ENCODE data around the gene ROPN1L. TPM values are rescaled to one million over a fixed set of nuclear protein-coding genes. Genes with fewer than 3 reads are reported as not detected.
A peak's percentile ranks its signal among the peaks of the same experiment; 100 is the strongest.

ROPN1L gene
- total and polyA plus RNA-seq, 8 donors: 0.31 to 0.87 (median 0.73) TPM; not detected in 4

DNA sequence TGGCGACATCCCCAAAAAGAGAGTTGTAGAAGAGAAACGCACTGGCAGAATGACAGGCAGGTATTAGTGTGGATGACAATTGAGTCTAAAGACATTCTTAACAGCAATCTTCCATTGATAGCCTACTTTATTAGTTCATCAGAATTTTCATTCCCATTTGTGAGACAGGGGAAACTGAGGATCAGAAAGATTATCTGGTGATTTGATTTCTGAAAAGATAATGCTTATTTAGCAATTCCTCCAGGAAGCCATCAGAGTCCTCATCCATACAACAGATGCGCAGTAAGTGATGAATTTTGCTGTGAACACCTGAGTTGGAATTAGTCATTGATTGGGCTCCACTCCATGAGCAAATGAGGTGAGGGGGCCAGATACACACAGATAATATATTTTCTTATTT, 64.9 kb downstream of the ROPN1L start:
- H3K4me3 ChIP-seq: no peak overlapping the region
- TF ChIP-seq POLR2A (IDR thresholded peaks at IDR 0.05) (no peak), EP300 (IDR thresholded peaks at IDR 0.05) (no peak), POLR2AphosphoS5 (IDR thresholded peaks at IDR 0.05) (no peak), CTCF (IDR thresholded peaks at IDR 0.05) (no peak)
- no peaks in the 10 kb centered on the region for H3K36me3 ChIP-seq
- no peaks in the 10 kb centered on the region for H3K27me3 ChIP-seq
- H3K9me3 ChIP-seq: no peaks in the 10 kb centered on the region
- peaks cover 0 to 5% (median 0%) of the 10 kb centered on the region in 4 donors for H3K4me1 ChIP-seq
- WGBS, 5 donors: 88 to 98% (median 94%) methylated on average over 3 of the region's 3 CpGs
- no peak overlapping the region for H3K27ac ChIP-seq
- intact Hi-C loops (cut with DNase I; ENCODE audit: low total_unique reads): no loop called here
- DNase-seq: no peak

DNA sequence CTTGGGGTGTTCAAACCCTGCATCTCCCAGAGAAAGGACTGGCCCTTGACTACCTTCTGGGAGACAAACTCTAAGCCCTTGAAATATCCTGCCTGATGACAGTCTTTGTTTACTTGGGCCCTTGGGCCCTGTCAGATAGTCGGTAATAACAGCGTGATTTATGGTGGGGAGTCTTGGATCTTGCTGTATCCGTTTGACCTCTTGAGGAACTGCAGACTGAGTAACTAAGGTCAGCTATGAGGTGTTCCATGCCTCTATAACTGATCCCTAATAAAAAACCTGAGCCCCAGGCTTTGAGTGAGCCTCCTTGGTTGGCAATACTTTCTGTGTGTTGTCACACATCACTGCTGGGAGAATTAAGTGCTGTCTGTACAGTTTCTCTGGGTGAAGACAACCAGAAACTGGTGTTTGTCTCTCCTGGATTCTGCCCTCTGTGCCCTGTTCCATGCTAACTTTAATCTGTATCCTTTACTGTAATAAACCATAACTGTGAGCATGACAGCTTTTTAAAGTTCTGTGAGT, 66.0 kb downstream of the ROPN1L start:
- DNase-seq: no peak
- Histone ChIP-seq H3K27ac (no peak overlapping the region), H3K4me1 (peaks cover 0 to 5% (median 0%) of the 10 kb centered on the region in 4 donors), H3K4me3 (no peak overlapping the region), H3K9me3 (no peaks in the 10 kb centered on the region), H3K36me3 (no peaks in the 10 kb centered on the region), H3K27me3 (no peaks in the 10 kb centered on the region)
- intact Hi-C loops (cut with DNase I; ENCODE audit: low total_unique reads): no loop called here
- 54 to 79% (median 68%) methylated on average over 3 of the region's 3 CpGs for WGBS, 5 donors
- peak in 1 of 3 donors; percentile 3 for TF ChIP-seq POLR2AphosphoS5 (IDR thresholded peaks at IDR 0.05)
- no peak for TF ChIP-seq CTCF (IDR thresholded peaks at IDR 0.05)
- no peak for TF ChIP-seq EP300 (IDR thresholded peaks at IDR 0.05)
- no peak for TF ChIP-seq POLR2A (IDR thresholded peaks at IDR 0.05)

DNA sequence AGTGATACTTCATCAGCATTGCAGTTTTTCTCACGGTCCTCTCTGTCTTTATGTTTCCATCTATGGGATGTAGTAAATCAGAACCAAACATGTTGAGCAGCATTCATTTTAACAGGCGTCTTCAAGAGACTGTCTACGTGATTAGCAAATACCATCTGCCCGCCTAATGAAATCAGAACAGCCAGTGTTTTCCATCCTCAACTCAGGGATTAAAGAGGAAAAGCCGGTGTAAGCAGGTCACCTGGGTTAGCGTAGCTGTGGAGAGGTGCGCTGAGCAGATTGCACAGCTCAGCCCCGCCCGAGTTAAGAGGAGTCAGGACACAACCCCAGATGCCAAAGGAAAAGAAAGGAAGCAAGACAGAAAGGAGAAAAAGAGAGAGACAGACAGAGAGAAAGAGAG, 67.9 kb downstream of the ROPN1L start:
- 55 to 84% (median 74%) methylated on average over 9 of the region's 9 CpGs for WGBS, 5 donors
- Histone ChIP-seq H3K27me3 (no peaks in the 10 kb centered on the region), H3K36me3 (no peaks in the 10 kb centered on the region), H3K27ac (no peak overlapping the region), H3K9me3 (no peaks in the 10 kb centered on the region), H3K4me1 (peaks cover 0 to 5% (median 0%) of the 10 kb centered on the region in 4 donors), H3K4me3 (no peak overlapping the region)
- no peak for DNase-seq
- intact Hi-C loops (cut with DNase I; ENCODE audit: low total_unique reads): no loop called here
- TF ChIP-seq CTCF (IDR thresholded peaks at IDR 0.05) (no peak), POLR2A (IDR thresholded peaks at IDR 0.05) (no peak), EP300 (IDR thresholded peaks at IDR 0.05) (no peak), POLR2AphosphoS5 (IDR thresholded peaks at IDR 0.05) (no peak)

- TF ChIP-seq POLR2AphosphoS5 (IDR thresholded peaks at IDR 0.05): no peak
- no peak for TF ChIP-seq CTCF (IDR thresholded peaks at IDR 0.05)
- TF ChIP-seq EP300 (IDR thresholded peaks at IDR 0.05): no peak
- TF ChIP-seq POLR2A (IDR thresholded peaks at IDR 0.05): no peak
- no peaks in the 10 kb centered on the region for H3K27me3 ChIP-seq
- H3K9me3 ChIP-seq: no peaks in the 10 kb centered on the region
- intact Hi-C loops (cut with DNase I; ENCODE audit: low total_unique reads): no loop called here
- H3K4me1 ChIP-seq: peaks cover 0 to 5% (median 0%) of the 10 kb centered on the region in 4 donors
- no peaks in the 10 kb centered on the region for H3K36me3 ChIP-seq
- DNase-seq: no peak
- no peak overlapping the region for H3K4me3 ChIP-seq
- 68 to 83% (median 71%) methylated on average over 10 of the region's 10 CpGs for WGBS, 5 donors
- H3K27ac ChIP-seq: no peak overlapping the region
Observed at GRCh38 chr5:10511741-10512640, 70.3 kb downstream of the ROPN1L start.
